HEK293 (cell line): ENCODE data around the gene HTR1D.

Source experiments
- BCL11B ChIP-seq: fragments of 450-650 bp; formaldehyde crosslinking; IDR thresholded peaks from 2 replicates; pipeline ENCODE4 v1.5.1; 2016; ENCODE audit warnings: low read depth, missing biosample characterization, missing genetic modification characterization
- CTCF ChIP-seq: fragments of 450-650 bp; formaldehyde crosslinking; IDR thresholded peaks from 2 replicates; pipeline ENCODE4 v1.5.1; 2016; ENCODE audit warnings: missing biosample characterization, missing genetic modification characterization
- KLF1 ChIP-seq: fragments of 450-650 bp; formaldehyde crosslinking; IDR thresholded peaks from 2 replicates; pipeline ENCODE4 v1.5.1; 2016; ENCODE audit warnings: missing biosample characterization, missing genetic modification characterization
- MYNN ChIP-seq: fragments of 450-650 bp; formaldehyde crosslinking; IDR thresholded peaks from 2 replicates; pipeline ENCODE4 v1.5.1; 2016; ENCODE audit warnings: missing biosample characterization, missing genetic modification characterization, borderline replicate concordance
- REST ChIP-seq: fragments of 450-650 bp; formaldehyde crosslinking; IDR thresholded peaks from 2 replicates; pipeline ENCODE4 v1.5.1; 2016; ENCODE audit warnings: missing biosample characterization, missing genetic modification characterization
- ZIC2 ChIP-seq: fragments of 450-650 bp; formaldehyde crosslinking; IDR thresholded peaks from 2 replicates; pipeline ENCODE4 v1.5.1; 2016; ENCODE audit warnings: missing biosample characterization, missing genetic modification characterization
- ZNF324 ChIP-seq: fragments of 450-650 bp; formaldehyde crosslinking; IDR thresholded peaks from 2 replicates; pipeline ENCODE4 v1.5.1; 2016; ENCODE audit warnings: missing biosample characterization, missing genetic modification characterization
- ZNF416 ChIP-seq: fragments of 450-650 bp; formaldehyde crosslinking; IDR thresholded peaks from 2 replicates; pipeline ENCODE4 v1.5.1; 2016; ENCODE audit warnings: missing biosample characterization, missing genetic modification characterization
- ZNF433 ChIP-seq: fragments of 450-650 bp; formaldehyde crosslinking; IDR thresholded peaks from 2 replicates; pipeline ENCODE4 v1.5.1; 2016; ENCODE audit warnings: missing biosample characterization, missing genetic modification characterization, low read depth
- ZNF639 ChIP-seq: fragments of 450-650 bp; formaldehyde crosslinking; IDR thresholded peaks from 2 replicates; pipeline ENCODE4 v1.5.1; 2016; ENCODE audit warnings: missing biosample characterization, missing genetic modification characterization
- ZNF645 ChIP-seq: fragments of 450-650 bp; formaldehyde crosslinking; IDR thresholded peaks from 2 replicates; pipeline ENCODE4; 2016; ENCODE audit warnings: missing biosample characterization, missing genetic modification characterization

- TF ChIP-seq ZNF416 (tag by site-specific recombination) (no peak), ZNF639 (tag by site-specific recombination) (no peak), ZIC2 (tag by site-specific recombination) (no peak), KLF1 (tag by site-specific recombination) (no peak), ZNF324 (tag by site-specific recombination) (no peak), REST (tag by site-specific recombination) (no peak), ZNF645 (tag by site-specific recombination) (no peak), MYNN (no peak), CTCF (no peak), BCL11B (tag by site-specific recombination) (no peak), ZNF433 (tag by site-specific recombination) (no peak)
These were observed 68.2 kb downstream of the HTR1D start for GRCh38 chr1:23149114-23149513.
